ENCODE results near the gene GALNT1.

DNA sequence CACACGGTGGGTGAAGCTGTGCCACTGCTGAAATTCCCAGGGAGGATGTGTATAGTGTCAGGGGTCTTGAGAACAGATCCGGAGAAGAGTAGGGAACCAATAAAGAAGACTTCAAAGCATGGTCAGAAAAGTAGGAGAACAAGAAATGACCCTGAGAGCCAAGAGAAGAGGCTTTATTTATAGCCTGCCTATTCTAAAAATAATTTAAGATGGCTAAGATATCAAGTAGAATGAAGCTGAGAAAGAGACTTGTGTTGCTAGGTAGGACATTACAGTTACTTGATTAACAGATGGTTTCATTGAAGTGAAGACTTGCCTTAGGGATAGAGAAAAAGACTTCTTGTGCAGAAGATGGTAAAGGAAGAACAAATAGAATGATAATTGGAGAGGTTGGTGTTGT, 43.7 kb downstream of the GALNT1 start:
- TF ChIP-seq EZH2 (IDR thresholded peaks at IDR 0.05) = no peak
- TF ChIP-seq POLR2AphosphoS5 (IDR thresholded peaks at IDR 0.05; ENCODE audit: borderline replicate concordance, low read depth, low read length) = no peak
